GM10266 (cell line): Measurements from ENCODE around the gene CHSY3.

Experiments used
- DNase-seq: peaks from one replicate; pipeline ENCODE4 v3.0.0; 2012; ENCODE audit errors: extremely low spot score
- TF ChIP-seq, protein P1 (sequence below): IDR thresholded peaks from 2 replicates; pipeline ENCODE4 v1.5.1; 2012; ENCODE audit warnings: mild to moderate bottlenecking, low read depth; ENCODE audit not compliant: control insufficient read depth, insufficient read depth; ENCODE audit errors: missing control alignments

Gene CHSY3

DNA sequence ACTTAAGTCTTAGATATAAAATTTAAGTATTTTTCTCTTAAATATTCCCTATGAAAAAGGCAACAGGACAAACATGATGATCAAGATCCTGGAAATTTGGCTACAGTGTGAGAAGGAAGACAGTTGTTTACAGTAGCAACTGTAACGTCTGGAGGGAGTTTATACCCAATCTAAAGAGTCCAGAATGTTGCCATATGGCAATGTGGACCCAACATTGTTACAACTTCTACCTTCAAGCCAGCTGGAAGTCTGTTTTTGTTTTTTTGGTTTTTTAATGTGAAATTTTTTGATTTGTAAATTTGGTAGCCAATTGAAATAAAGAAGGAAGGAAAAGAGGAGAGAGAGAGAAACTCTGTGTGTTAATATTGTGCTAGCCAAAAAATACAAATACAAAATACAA, 233.4 kb downstream of the CHSY3 start:
- TF ChIP-seq, protein P1, sequence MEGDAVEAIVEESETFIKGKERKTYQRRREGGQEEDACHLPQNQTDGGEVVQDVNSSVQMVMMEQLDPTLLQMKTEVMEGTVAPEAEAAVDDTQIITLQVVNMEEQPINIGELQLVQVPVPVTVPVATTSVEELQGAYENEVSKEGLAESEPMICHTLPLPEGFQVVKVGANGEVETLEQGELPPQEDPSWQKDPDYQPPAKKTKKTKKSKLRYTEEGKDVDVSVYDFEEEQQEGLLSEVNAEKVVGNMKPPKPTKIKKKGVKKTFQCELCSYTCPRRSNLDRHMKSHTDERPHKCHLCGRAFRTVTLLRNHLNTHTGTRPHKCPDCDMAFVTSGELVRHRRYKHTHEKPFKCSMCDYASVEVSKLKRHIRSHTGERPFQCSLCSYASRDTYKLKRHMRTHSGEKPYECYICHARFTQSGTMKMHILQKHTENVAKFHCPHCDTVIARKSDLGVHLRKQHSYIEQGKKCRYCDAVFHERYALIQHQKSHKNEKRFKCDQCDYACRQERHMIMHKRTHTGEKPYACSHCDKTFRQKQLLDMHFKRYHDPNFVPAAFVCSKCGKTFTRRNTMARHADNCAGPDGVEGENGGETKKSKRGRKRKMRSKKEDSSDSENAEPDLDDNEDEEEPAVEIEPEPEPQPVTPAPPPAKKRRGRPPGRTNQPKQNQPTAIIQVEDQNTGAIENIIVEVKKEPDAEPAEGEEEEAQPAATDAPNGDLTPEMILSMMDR, result no peak
- no peak for DNase-seq

DNA sequence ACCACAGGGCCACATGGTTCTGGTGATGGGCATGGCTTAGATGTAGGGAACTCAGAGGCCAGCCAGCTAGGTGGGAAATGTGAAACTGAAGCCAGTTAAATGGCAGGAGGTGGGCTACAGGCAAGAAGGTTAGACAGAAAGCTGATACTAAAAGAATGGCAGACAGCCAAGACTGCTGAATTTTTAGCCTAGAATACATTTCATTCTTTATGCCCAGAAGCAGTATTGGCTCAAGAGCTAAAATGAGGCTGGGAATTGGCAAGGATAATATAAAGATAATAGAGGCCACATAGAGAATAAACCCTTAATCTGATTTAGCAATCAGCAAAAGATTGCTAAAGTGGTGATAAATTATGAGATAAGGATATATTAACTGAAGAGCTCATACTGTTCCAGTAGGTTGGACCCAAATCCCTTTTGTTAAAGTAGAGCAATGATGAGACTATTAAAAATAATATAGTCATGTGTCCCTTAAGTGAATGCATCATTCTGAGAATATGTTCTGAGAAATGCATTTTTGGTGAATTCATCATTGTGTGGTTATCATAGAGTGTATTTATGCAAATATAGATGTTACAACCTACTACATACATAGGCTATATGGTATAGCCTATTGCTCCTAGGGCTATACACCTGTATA, 234.3 kb downstream of the CHSY3 start:
- no peak for DNase-seq
- TF ChIP-seq, protein P1, result no peak

DNA sequence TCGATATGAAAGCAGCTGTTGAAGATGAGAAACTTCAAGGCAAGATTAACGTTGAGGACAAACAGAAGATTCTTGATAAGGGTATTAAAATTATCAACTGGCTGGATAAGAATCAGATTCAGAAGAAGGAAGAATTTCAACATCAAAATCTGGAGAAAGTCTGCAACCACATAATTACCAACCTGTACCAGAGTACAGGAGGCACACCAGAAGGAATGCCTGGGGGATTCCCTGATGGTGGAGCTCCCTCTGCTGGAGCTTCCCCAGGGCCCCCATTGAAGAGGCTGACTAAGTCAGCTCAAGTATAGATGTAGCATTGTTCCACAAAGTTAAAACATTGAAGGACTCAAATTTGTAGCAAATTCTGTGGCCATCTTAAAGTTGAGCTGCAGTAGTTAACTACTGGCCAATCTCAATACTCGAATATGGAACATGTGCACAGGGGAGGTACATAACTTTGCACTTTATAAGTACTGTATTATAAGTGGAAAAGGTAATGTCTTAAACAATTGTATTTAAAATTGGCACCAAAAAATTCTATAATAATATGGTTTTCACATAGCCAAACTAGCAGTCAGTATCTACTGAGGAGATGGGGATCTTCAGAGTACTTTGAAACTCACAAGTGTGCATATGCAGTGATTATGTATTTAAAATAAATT, 237.5 kb downstream of the CHSY3 start:
- DNase-seq, result peak; percentile 13
- TF ChIP-seq, protein P1, result peak; percentile 40

DNA sequence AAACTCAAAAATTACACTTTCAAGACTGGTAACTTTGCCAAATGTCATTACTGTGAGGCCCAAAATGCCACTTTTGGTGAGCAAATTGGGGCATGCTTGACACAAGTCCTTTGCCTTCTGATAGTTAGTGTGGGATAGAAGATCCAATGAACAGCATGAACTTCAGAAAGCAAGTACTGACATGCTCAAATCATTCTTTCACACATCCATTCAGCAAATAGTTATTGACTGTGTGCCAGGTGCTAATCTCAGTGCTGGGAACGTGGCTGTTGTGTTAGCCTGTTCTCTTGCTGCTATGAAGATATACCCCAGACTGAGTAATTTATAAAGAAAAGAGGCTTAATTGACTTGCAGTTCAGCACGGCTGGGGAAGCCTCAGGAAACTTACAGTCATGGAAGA, 247.0 kb downstream of the CHSY3 start:
- TF ChIP-seq, protein P1, result no peak
- DNase-seq, result no peak

DNA sequence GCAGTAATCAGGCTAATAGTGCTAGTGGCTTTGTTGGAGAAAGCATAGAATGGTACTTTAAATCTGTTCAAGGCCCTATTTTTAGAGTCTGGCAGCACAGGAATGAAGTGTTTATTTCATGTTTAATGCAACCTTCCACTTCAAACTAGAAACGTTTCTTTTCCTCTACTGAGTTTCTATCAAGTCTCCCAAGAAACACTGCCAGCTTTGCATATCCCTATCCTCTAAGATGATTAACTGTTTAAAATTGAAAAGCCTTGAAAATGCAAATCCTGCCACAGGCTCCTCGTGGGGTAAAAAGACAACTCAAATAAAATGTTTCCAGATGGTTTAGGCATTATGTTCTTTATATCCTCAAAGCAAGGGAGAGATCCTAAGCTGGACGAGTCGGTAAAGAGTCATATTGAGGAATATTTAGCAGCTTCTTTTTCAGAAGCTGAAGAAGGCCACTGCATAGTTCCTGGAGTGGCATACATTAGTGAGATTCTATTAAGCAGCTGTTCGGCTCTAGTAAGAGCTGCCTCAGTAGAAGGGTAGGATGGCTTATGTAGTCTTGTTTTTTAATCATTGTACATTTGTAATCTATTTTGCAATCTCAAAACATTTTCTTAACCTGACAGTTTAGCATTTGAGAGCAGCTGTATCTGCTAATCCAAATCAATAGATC, 251.2 kb downstream of the CHSY3 start:
- no peak for DNase-seq
- TF ChIP-seq, protein P1, result no peak

DNA sequence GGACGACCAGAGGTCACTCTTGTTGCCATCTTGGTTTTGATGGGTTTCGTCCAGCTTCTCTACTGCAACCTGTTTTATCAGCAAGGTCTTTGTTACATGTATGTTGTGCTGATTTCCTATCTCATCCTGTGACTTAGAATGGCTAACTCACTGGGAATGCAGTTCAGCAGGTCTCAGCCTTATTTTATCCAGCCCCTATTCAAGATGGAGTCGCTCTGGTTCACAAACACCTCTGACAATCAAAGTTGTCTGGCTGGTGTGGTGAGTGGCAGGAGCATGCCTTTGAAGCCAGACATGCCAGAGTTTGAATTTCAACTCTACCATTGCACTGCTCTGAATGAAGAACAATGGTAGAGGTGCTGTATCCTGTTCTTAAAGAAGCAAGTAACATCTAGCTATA, 253.8 kb downstream of the CHSY3 start:
- DNase-seq, result no peak

DNA sequence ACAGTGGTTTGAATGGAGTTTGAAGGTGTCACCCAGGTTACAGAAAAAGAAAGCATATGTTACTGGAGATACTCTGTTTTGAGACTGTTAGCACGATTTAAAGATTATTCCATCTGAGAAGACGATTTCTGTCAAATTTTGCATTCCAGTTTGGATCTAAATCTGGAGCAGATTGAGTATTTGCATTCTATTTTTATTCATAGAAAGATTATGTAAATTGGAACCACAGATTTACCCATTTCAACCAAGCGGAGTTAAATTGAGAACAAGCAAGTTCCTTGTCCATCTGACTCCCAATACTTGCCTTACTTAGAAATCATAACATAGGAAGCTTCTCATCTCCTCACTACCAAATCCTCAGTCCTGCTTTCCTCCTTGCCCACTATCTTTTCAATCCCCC, 255.7 kb downstream of the CHSY3 start:
- TF ChIP-seq, protein P1, result no peak
- no peak for DNase-seq

More for the DNA sequence above, 253.8 kb downstream of the CHSY3 start:
- TF ChIP-seq, protein P1, result no peak
